ENCODE data around the gene NDST3.

The NDST3 gene

DNA sequence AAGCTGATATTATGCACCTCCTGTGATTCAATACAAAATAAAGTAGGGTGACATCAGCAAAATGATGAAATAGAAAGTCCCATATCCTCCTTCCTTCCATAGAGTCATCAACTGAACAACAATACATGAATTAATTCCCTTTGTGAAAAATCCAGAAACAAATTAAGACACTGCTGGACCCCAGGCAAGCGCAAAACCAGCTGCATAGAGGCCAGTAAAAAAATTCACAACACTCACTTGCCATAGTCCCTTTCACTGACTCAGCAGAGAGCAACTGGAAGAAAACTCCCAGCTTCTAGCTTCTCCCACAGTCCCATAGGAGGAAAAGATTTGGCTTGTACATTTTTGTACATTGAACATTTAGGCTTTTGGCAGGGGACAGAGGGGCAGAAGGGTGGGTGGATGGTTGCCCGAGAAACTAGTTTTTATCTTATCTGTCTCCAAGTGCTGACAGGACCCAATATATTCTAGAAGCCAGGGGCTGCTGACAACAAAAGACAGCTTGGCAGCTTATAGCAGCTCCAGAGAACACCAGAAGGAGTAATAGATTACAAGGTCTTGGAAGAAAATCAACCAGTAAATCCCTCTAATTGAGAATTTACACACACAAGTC lies 124.6 kb downstream of the NDST3 start:
- H3K9ac ChIP-seq (ENCODE audit: low read length) = no peak overlapping the region
- no peak overlapping the region for H2AFZ ChIP-seq (ENCODE audit: low read length)
- H3K27ac ChIP-seq (ENCODE audit: low read length) = no peak overlapping the region
- H4K20me1 ChIP-seq (ENCODE audit: insufficient read depth, low read length) = no peaks in the 10 kb centered on the region
- no peaks in the 10 kb centered on the region for H3F3A ChIP-seq (ENCODE audit: insufficient read depth, low read length)
- H3K27me3 ChIP-seq (replicated peaks; ENCODE audit: insufficient read depth, low read length) = no peaks in the 10 kb centered on the region
- no peak overlapping the region for H3K4me2 ChIP-seq (ENCODE audit: low read depth, low read length)
- DNase-seq = no peak
- no peak for TF ChIP-seq EZH2phosphoT487 (IDR thresholded peaks at IDR 0.05; ENCODE audit: low read length)
- TF ChIP-seq, protein P1, sequence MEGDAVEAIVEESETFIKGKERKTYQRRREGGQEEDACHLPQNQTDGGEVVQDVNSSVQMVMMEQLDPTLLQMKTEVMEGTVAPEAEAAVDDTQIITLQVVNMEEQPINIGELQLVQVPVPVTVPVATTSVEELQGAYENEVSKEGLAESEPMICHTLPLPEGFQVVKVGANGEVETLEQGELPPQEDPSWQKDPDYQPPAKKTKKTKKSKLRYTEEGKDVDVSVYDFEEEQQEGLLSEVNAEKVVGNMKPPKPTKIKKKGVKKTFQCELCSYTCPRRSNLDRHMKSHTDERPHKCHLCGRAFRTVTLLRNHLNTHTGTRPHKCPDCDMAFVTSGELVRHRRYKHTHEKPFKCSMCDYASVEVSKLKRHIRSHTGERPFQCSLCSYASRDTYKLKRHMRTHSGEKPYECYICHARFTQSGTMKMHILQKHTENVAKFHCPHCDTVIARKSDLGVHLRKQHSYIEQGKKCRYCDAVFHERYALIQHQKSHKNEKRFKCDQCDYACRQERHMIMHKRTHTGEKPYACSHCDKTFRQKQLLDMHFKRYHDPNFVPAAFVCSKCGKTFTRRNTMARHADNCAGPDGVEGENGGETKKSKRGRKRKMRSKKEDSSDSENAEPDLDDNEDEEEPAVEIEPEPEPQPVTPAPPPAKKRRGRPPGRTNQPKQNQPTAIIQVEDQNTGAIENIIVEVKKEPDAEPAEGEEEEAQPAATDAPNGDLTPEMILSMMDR (IDR thresholded peaks at IDR 0.05; ENCODE audit: low read length) = no peak
- no peak for TF ChIP-seq EZH2 (optimal IDR thresholded peaks at IDR 0.05; ENCODE audit: low read depth, low read length)
- H3K4me3 ChIP-seq (ENCODE audit: low read length) = no peak overlapping the region
- H3K9me2 ChIP-seq (replicated peaks; ENCODE audit: insufficient read depth, low read length) = no peaks in the 10 kb centered on the region
- no peaks in the 10 kb centered on the region for H3K4me1 ChIP-seq (ENCODE audit: low read length)
- no peaks in the 10 kb centered on the region for H3K9me3 ChIP-seq (replicated peaks; ENCODE audit: insufficient read depth, low read length)
- H3K79me2 ChIP-seq (ENCODE audit: low read length) = no peaks in the 10 kb centered on the region
- H3K36me3 ChIP-seq (replicated peaks; ENCODE audit: insufficient read depth, low read length) = no peaks in the 10 kb centered on the region

DNA sequence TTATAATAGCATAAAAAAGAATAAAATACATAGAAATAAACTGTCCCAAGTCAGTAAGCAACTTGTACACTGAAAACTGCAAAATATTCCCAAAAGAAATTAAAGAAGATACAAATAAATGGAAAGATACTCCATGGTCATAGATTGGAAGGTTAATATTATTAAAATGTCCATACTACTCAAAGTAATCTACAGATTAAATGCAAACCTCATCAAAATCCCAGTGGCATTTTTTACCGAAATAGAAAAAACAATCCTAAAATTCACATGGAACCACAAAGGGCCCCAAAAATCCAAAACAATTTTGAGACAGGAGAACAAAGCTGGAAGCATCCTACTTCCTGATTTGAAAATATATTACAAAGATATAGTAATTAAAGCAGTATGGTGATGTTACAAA lies 133.0 kb downstream of the NDST3 start:
- DNase-seq = no peak
- H3K9me3 ChIP-seq (replicated peaks; ENCODE audit: insufficient read depth, low read length) = no peaks in the 10 kb centered on the region
- no peak overlapping the region for H3K4me3 ChIP-seq (ENCODE audit: low read length)
- H4K20me1 ChIP-seq (ENCODE audit: insufficient read depth, low read length) = no peaks in the 10 kb centered on the region; the same call in 1 of the 2 replicates
- H3K79me2 ChIP-seq (ENCODE audit: low read length) = no peaks in the 10 kb centered on the region
- no peaks in the 10 kb centered on the region for H3K36me3 ChIP-seq (replicated peaks; ENCODE audit: insufficient read depth, low read length)
- no peak overlapping the region for H3K4me2 ChIP-seq (ENCODE audit: low read depth, low read length)
- H3K9me2 ChIP-seq (replicated peaks; ENCODE audit: insufficient read depth, low read length) = no peaks in the 10 kb centered on the region
- no peaks in the 10 kb centered on the region for H3F3A ChIP-seq (ENCODE audit: insufficient read depth, low read length)
- H2AFZ ChIP-seq (ENCODE audit: low read length) = no peak overlapping the region
- H3K27me3 ChIP-seq (replicated peaks; ENCODE audit: insufficient read depth, low read length) = no peaks in the 10 kb centered on the region
- no peak overlapping the region for H3K9ac ChIP-seq (ENCODE audit: low read length)
- TF ChIP-seq EZH2 (optimal IDR thresholded peaks at IDR 0.05; ENCODE audit: low read depth, low read length) = no peak
- no peak for TF ChIP-seq EZH2phosphoT487 (IDR thresholded peaks at IDR 0.05; ENCODE audit: low read length)
- TF ChIP-seq, protein P1 (IDR thresholded peaks at IDR 0.05; ENCODE audit: low read length) = no peak
- H3K27ac ChIP-seq (ENCODE audit: low read length) = no peak overlapping the region
- H3K4me1 ChIP-seq (ENCODE audit: low read length) = no peaks in the 10 kb centered on the region

DNA sequence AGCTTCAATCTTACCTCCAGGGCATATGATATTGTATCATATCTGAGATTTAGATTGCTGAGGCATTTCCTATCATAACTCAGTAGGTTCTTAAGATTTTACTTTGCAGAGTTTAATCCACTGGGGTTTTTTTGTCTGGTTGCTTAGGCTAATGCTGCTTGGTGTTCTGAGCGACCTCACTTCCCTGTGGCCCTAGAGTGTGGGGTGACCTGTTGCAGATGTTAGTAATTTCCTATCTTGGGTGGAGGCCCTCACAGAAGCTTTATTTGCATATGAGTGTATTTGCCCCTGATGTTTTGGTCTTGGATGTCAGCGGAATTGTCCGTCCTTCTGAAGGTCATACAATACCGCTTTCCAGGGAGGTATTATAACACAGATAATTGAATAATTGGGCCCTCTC lies 137.1 kb downstream of the NDST3 start:
- Histone ChIP-seq H3K36me3 (replicated peaks; ENCODE audit: insufficient read depth, low read length) (no peaks in the 10 kb centered on the region), H3K4me1 (ENCODE audit: low read length) (no peaks in the 10 kb centered on the region), H3K79me2 (ENCODE audit: low read length) (no peaks in the 10 kb centered on the region), H2AFZ (ENCODE audit: low read length) (no peak overlapping the region), H3K9me2 (replicated peaks; ENCODE audit: insufficient read depth, low read length) (no peaks in the 10 kb centered on the region), H3K4me2 (ENCODE audit: low read depth, low read length) (no peak overlapping the region), H3K27ac (ENCODE audit: low read length) (no peak overlapping the region), H3K27me3 (replicated peaks; ENCODE audit: insufficient read depth, low read length) (no peaks in the 10 kb centered on the region), H3K4me3 (ENCODE audit: low read length) (no peak overlapping the region), H3K9ac (ENCODE audit: low read length) (no peak overlapping the region), H4K20me1 (ENCODE audit: insufficient read depth, low read length) (no peaks in the 10 kb centered on the region), H3F3A (ENCODE audit: insufficient read depth, low read length) (no peaks in the 10 kb centered on the region), H3K9me3 (replicated peaks; ENCODE audit: insufficient read depth, low read length) (no peaks in the 10 kb centered on the region)
- no peak for DNase-seq
- TF ChIP-seq EZH2 (optimal IDR thresholded peaks at IDR 0.05; ENCODE audit: low read depth, low read length) = no peak
- TF ChIP-seq, protein P1 (IDR thresholded peaks at IDR 0.05; ENCODE audit: low read length) = no peak
- TF ChIP-seq EZH2phosphoT487 (IDR thresholded peaks at IDR 0.05; ENCODE audit: low read length) = no peak
